Neutrophil (primary cell): Measurements from ENCODE around the gene TTLL7.

Experiments used
- H3K27ac ChIP-seq: fragments of 200-600 bp; sonication (generic); 2 replicates; pipeline ENCODE4 v1.5.1; 2016; ENCODE audit warnings: mild to moderate bottlenecking, moderate library complexity
- H3K27me3 ChIP-seq: fragments of 200-600 bp; sonication (generic); 2 replicates; pipeline ENCODE4 v1.6.0; 2016; ENCODE audit warnings: mild to moderate bottlenecking
- H3K36me3 ChIP-seq: fragments of 200-600 bp; sonication (generic); 2 replicates; pipeline ENCODE4 v1.5.1; 2017
- H3K4me1 ChIP-seq, 2 experiments: fragments of 200-600 bp in 1 of 2; sonication (generic) in 1 of 2; 1 replicate in 1 of 2; 2 replicates in 1 of 2; pipeline versions ENCODE4 v1.5.1 to v1.6.1; 2013 to 2016; ENCODE audit warnings: low read depth in 1 of 2, low read length in 1 of 2, mild to moderate bottlenecking in 1 of 2, moderate library complexity in 1 of 2; ENCODE audit not compliant: control insufficient read depth in 1 of 2, insufficient read depth in 1 of 2
- H3K4me3 ChIP-seq, 2 experiments: fragments of 200-600 bp in 1 of 2; sonication (generic) in 1 of 2; 1 replicate in 1 of 2; 2 replicates in 1 of 2; pipeline ENCODE4 v1.5.1; 2013 to 2016; ENCODE audit warnings: low read depth in 1 of 2, low read length in 1 of 2, mild to moderate bottlenecking in 1 of 2, moderate library complexity in 1 of 2
- H3K9me3 ChIP-seq: fragments of 200-600 bp; sonication (generic); 2 replicates; pipeline ENCODE4 v1.5.1; 2016
- TF ChIP-seq, protein P1 (sequence below): fragments of 200-600 bp; sonication (generic); IDR thresholded peaks from 2 replicates; pipeline ENCODE4 v1.5.1; 2016; ENCODE audit warnings: antibody characterized with exemption

TTLL7 gene

DNA sequence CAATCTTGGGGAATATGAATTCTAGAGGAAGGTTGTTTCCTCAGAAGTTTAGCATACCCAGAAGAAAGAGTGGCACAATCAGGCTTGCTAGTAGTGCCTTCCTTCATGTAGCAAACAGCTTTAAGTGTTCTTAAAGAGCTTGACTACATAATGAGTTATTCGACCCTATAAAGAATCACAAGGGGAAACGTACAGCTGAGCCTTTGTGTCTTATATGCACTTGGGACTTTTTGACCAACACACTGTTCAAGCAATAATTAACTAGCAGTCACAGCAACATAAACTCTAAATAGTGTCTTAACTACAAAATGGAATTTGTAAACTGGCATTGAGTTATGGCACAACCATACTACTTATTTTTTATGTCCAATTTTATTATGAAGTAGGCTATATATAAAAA, 86.1 kb downstream of the TTLL7 start:
- no peak overlapping the region for H3K4me3 ChIP-seq
- no peaks in the 10 kb centered on the region for H3K27me3 ChIP-seq
- H3K27ac ChIP-seq = no peak overlapping the region
- H3K9me3 ChIP-seq = no peaks in the 10 kb centered on the region
- no peaks in the 10 kb centered on the region for H3K4me1 ChIP-seq
- TF ChIP-seq, protein P1, sequence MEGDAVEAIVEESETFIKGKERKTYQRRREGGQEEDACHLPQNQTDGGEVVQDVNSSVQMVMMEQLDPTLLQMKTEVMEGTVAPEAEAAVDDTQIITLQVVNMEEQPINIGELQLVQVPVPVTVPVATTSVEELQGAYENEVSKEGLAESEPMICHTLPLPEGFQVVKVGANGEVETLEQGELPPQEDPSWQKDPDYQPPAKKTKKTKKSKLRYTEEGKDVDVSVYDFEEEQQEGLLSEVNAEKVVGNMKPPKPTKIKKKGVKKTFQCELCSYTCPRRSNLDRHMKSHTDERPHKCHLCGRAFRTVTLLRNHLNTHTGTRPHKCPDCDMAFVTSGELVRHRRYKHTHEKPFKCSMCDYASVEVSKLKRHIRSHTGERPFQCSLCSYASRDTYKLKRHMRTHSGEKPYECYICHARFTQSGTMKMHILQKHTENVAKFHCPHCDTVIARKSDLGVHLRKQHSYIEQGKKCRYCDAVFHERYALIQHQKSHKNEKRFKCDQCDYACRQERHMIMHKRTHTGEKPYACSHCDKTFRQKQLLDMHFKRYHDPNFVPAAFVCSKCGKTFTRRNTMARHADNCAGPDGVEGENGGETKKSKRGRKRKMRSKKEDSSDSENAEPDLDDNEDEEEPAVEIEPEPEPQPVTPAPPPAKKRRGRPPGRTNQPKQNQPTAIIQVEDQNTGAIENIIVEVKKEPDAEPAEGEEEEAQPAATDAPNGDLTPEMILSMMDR = no peak
- H3K36me3 ChIP-seq = no peaks in the 10 kb centered on the region

DNA sequence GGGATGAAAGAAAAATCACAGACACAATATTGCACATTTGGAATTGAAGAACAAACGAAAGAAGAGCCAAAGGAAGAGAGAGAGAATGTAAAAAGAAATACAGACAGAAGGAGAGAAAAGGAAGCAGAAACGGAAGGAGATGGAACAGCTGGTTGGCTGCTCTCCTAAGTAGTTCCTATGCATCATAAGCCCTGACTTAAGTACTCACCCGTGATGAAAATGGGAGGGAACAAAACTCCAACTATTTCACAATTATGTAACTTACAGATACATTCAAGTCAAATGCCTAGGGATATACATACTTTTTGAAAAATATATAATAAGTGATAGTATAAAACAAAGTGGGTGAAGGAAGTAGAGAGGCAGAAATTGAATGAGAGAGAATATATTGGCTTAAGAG, 88.5 kb downstream of the TTLL7 start:
- TF ChIP-seq, protein P1 = no peak
- no peaks in the 10 kb centered on the region for H3K27me3 ChIP-seq

DNA sequence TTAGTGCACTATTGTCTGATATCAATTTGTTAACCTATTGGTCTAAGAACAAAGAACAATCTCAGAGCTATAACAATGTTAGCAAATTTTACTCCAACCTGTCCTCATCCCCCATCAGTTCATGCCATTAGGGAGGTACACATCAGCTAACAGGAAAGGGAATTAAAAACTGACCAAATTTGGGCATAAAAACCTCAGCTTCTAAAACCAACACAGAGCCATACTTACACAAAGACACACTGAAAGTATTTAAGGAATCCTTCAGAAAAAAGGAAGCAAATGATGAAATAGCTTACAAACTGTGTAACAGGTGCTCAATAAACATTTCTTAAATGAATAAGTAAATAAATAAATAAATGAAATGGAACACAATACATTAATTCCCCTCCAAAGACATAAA, 89.2 kb downstream of the TTLL7 start:
- Histone ChIP-seq H3K4me3 (no peak overlapping the region), H3K36me3 (no peaks in the 10 kb centered on the region), H3K27ac (no peak overlapping the region), H3K27me3 (no peaks in the 10 kb centered on the region), H3K9me3 (no peaks in the 10 kb centered on the region), H3K4me1 (no peaks in the 10 kb centered on the region)
- TF ChIP-seq, protein P1 = no peak

More for the DNA sequence above, 88.5 kb downstream of the TTLL7 start:
- Histone ChIP-seq H3K4me1 (no peaks in the 10 kb centered on the region), H3K36me3 (no peaks in the 10 kb centered on the region), H3K9me3 (no peaks in the 10 kb centered on the region), H3K4me3 (no peak overlapping the region), H3K27ac (no peak overlapping the region)

DNA sequence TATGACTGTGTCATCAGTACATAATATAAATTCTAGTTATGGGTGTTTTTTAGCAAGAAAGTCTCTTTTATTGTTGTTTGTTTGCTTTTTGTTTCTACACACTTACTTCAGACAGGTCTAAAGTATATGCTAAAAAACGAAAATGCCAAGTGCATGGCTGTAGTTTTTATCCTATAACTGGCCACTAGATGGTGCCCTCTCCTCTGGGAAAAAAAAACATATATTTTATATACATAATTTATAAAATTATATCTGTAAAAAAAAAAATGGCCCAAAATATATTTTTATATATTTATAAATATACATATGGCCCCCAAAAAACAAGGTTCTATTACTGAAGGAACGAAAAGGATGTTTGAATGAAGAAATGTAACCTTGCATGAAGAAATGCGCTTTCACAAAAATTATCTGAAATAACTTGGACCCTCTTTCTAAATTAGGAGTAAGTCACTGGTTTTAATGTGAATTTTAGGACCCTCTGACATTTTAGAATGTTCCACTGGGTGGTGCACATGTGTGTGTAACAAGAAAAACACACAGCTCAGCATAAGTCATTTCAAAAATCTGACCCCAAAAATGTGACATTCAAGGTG, 93.5 kb downstream of the TTLL7 start:
- Histone ChIP-seq H3K9me3 (no peaks in the 10 kb centered on the region), H3K4me3 (no peak overlapping the region), H3K27ac (no peak overlapping the region), H3K27me3 (no peaks in the 10 kb centered on the region), H3K36me3 (no peaks in the 10 kb centered on the region), H3K4me1 (no peaks in the 10 kb centered on the region)
- TF ChIP-seq, protein P1 = no peak

DNA sequence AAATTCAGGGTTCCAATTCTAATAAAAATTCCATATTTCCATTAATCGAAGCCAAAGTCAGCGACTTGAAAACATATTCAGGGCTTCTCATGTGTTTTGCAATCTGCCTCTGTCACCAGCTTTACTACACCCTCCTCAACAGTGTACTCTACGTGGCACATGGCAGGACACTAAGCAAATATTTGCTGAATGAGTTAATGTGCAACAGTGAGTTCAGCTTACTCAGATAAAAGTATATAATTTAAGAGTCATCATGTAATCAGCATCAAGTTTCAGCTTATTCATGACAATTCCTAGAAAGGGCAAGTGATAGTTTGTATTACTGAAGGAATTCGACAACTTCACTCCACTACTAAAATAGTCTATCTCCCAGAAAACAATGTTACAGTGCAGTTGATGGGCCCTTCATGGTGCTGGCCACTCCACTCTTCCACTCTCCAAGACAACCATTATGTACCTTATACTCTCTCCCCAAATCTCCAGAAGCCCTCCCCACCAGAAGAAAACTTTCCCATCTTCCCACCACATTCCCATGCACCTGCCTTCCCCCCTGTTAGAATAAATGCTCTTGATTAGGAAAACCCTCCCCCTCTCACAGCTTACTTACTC, 97.3 kb downstream of the TTLL7 start:
- Histone ChIP-seq H3K27ac (no peak overlapping the region), H3K4me3 (no peak overlapping the region)

More for the DNA sequence above, 97.3 kb downstream of the TTLL7 start:
- Histone ChIP-seq H3K4me1 (no peaks in the 10 kb centered on the region), H3K36me3 (no peaks in the 10 kb centered on the region), H3K9me3 (no peaks in the 10 kb centered on the region), H3K27me3 (no peaks in the 10 kb centered on the region)
- TF ChIP-seq, protein P1 = no peak
